Calu3 (cell line): ENCODE data around the gene LRRIQ1. TPM values are rescaled to one million over a fixed set of nuclear protein-coding genes. Genes with fewer than 3 reads are reported as not detected.

Experiments used
- BruUV-seq: library from RNA; stranded (reverse); fragments of 400-500 nt; replicated peaks from 2 replicates; lab custom pipeline; 2021; lab: Mats Ljungman, UMichigan
- CTCF ChIA-PET: fragments of 300-600 bp; sonication (Branson Sonifier 250); formaldehyde crosslinking; loops from one replicate; lab custom pipeline; 2022; ENCODE audit warnings: antibody characterized with exemption; lab: Charles Lee
- DNase-seq: peaks from one replicate; pipeline ENCODE4 v3.0.0; 2022
- H3K27ac Mint-ChIP-seq: one replicate; pipeline ENCODE4 v1.8.0; 2022; ENCODE audit warnings: mixed read lengths; ENCODE audit not compliant: unreplicated experiment
- H3K27me3 Mint-ChIP-seq: one replicate; pipeline ENCODE4 v1.8.0; 2022; ENCODE audit warnings: mixed read lengths; ENCODE audit not compliant: unreplicated experiment
- H3K36me3 Mint-ChIP-seq: one replicate; pipeline ENCODE4 v1.8.0; 2022; ENCODE audit warnings: mild to moderate bottlenecking, moderate library complexity, mixed read lengths; ENCODE audit not compliant: insufficient read depth, unreplicated experiment
- H3K4me1 Mint-ChIP-seq: one replicate; pipeline ENCODE4 v1.8.0; 2022; ENCODE audit warnings: mild to moderate bottlenecking, low read depth, mixed read lengths; ENCODE audit not compliant: unreplicated experiment
- H3K4me3 Mint-ChIP-seq: one replicate; pipeline ENCODE4 v1.8.0; 2022; ENCODE audit warnings: mild to moderate bottlenecking, low read depth, moderate library complexity, mixed read lengths; ENCODE audit not compliant: unreplicated experiment
- H3K9me3 Mint-ChIP-seq: one replicate; pipeline ENCODE4 v1.8.0; 2022; ENCODE audit warnings: low read depth, mixed read lengths; ENCODE audit not compliant: unreplicated experiment
- CTCF ChIP-seq: fragments of 200-600 bp; IDR thresholded peaks from one replicate; pipeline ENCODE4 v1.8.0; 2022; ENCODE audit warnings: antibody characterized with exemption; ENCODE audit not compliant: unreplicated experiment
- intact Hi-C: fragments of 100-400 bp; cut with micrococcal nuclease; formaldehyde crosslinking; loops from one replicate; pipeline ENCODE4 v1.10.0; 2022; ENCODE audit not compliant: unreplicated experiment
- total RNA-seq: library from RNA; stranded (reverse); gene quantifications from 2 replicates; pipeline ENCODE4 v1.2.3, GENCODE V29; 2022

LRRIQ1 gene
- total RNA-seq, 1 experiment from 2014 or later: 1.4 TPM

- Mint-ChIP-seq H3K27me3 (no peaks in the 10 kb centered on the region), H3K36me3 (peaks cover 13% of the 10 kb centered on the region), H3K9me3 (no peaks in the 10 kb centered on the region), H3K27ac (peak overlapping the region; percentile 94), H3K4me3 (peak overlapping the region; percentile 91), H3K4me1 (no peaks in the 10 kb centered on the region)
- intact Hi-C loops: loop anchor here (5.0 kb wide), 2 partner anchors 124 to 204 kb away; no protein-coding TSS in a partner anchor
- BruUV-seq: no TSS peak
- TF ChIP-seq CTCF: no peak
- no peak for DNase-seq
- CTCF ChIA-PET: interaction anchor here (0.7 to 0.8 kb wide), 2 partner anchors 124 to 204 kb away, joined by 3 read pairs; no protein-coding TSS in a partner anchor
These were observed 245.0 kb downstream of the LRRIQ1 start for GRCh38 chr12:85280984-85281630.

GRCh38 chr12:85281636-85282312, 245.6 kb downstream of the LRRIQ1 start:
- DNase-seq: no peak
- Mint-ChIP-seq H3K27ac (peak overlapping the region; percentile 94), H3K4me3 (peak overlapping the region; percentile 91), H3K4me1 (no peaks in the 10 kb centered on the region), H3K27me3 (no peaks in the 10 kb centered on the region), H3K9me3 (no peaks in the 10 kb centered on the region), H3K36me3 (peaks cover 13% of the 10 kb centered on the region)
- CTCF ChIA-PET: no interaction called here
- intact Hi-C loops: loop anchor here (5.0 kb wide), 2 partner anchors 124 to 204 kb away; no protein-coding TSS in a partner anchor
- no peak for TF ChIP-seq CTCF
- TSS peak; percentile 38 for BruUV-seq

GRCh38 chr12:85283560-85283959, 247.4 kb downstream of the LRRIQ1 start:
- Mint-ChIP-seq H3K9me3 (no peaks in the 10 kb centered on the region), H3K36me3 (peaks cover 13% of the 10 kb centered on the region), H3K27me3 (no peaks in the 10 kb centered on the region), H3K27ac (no peak overlapping the region), H3K4me3 (no peak overlapping the region), H3K4me1 (no peaks in the 10 kb centered on the region)
- no peak for TF ChIP-seq CTCF
- intact Hi-C loops: loop anchor here (5.0 kb wide), 2 partner anchors 126 to 206 kb away; no protein-coding TSS in a partner anchor
- BruUV-seq: no TSS peak
- no peak for DNase-seq
- CTCF ChIA-PET: no interaction called here

Other genes with a start within 250 kb of the LRRIQ1 start
- not detected in 2 replicates for gene SLC6A15, start 123.6 kb upstream of the LRRIQ1 start, total RNA-seq
- not detected in 2 replicates for gene TSPAN19, start 74 bp upstream of the LRRIQ1 start, total RNA-seq
- gene ALX1, start 243.9 kb downstream of the LRRIQ1 start, total RNA-seq: 2.5 and 2.9 TPM in 2 replicates